GM12892 (cell line): ENCODE results near the gene SSH2.
"Not testable (repeated sequence)": the region's sequence is repeated elsewhere in the genome, so short reads cannot be mapped to it uniquely, and the experiment has no call there.

Experiments used
- DNase-seq: peaks from one replicate; pipeline ENCODE4 v3.0.0; 2011; ENCODE audit not compliant: insufficient read length
- FAIRE-seq: peaks from 2 replicates; lab custom pipeline; 2011; peaks lifted over from hg19 to GRCh38; lab: Jason Lieb, UNC
- POLR2A ChIP-seq: IDR thresholded peaks from 2 replicates; pipeline ENCODE4 v1.6.1; 2011; ENCODE audit warnings: low read depth, low read length, control low read depth
- POLR2AphosphoS5 ChIP-seq: IDR thresholded peaks from 2 replicates; pipeline ENCODE4 v1.6.1; 2011; ENCODE audit warnings: low read depth, low read length, control low read depth
- TAF1 ChIP-seq: IDR thresholded peaks from 2 replicates; pipeline ENCODE4 v1.6.1; 2011; ENCODE audit warnings: low read depth, mild to moderate bottlenecking, control low read depth, low read length, borderline replicate concordance

Gene SSH2

GRCh38 chr17:29864615-29865014 is 65.4 kb downstream of the SSH2 start:
- FAIRE-seq = no peak
- TF ChIP-seq POLR2A = no peak
- no peak for TF ChIP-seq TAF1
- TF ChIP-seq POLR2AphosphoS5 = no peak
- no peak for DNase-seq

DNA sequence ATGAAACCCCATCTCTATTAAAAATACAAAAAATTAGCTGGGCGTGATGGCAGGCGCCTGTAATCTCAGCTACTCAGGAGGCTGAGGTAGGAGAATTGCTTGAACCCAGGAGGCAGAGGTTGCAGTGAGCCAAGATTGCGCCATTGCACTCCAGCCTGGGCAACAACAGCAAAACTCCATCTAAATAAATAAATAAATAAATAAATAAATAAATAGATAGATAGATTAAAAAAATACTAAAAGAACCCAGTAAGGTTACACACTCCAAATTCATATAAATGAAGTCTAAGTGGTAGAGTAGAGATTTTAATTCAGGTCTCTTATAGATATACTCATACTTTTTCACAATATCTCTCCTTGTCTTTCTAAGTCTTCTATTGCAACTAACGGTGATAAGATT is 65.9 kb downstream of the SSH2 start:
- DNase-seq, FAIRE-seq: not testable (repeated sequence)

DNA sequence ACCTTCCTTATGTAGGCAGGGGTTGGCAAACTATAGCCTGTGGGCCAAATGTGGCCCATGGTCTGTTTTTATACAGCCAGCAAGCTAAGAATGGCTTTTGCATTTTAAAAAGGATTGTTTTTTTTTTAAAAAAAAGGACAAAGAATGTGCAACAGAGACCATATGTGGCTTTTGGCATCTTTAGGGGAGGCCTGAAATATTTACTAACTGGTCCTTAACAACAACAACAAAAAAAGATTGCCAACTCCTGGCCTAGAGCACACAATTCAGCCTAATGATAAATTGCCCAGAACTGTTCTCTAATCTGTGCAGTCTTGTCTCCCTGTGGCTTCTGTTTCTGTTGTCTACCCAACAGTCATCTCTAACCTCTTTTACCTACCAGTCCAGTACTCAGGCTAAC is 67.1 kb downstream of the SSH2 start:
- TF ChIP-seq POLR2AphosphoS5 (no peak), TAF1 (no peak), POLR2A (no peak)
- FAIRE-seq = no peak

GRCh38 chr17:29862127-29862526 is 67.9 kb downstream of the SSH2 start:
- TF ChIP-seq TAF1 (no peak), POLR2AphosphoS5 (no peak), POLR2A (no peak)
- FAIRE-seq (no peak), DNase-seq (no peak)

More for the DNA sequence above, 67.1 kb downstream of the SSH2 start:
- DNase-seq = no peak

DNA sequence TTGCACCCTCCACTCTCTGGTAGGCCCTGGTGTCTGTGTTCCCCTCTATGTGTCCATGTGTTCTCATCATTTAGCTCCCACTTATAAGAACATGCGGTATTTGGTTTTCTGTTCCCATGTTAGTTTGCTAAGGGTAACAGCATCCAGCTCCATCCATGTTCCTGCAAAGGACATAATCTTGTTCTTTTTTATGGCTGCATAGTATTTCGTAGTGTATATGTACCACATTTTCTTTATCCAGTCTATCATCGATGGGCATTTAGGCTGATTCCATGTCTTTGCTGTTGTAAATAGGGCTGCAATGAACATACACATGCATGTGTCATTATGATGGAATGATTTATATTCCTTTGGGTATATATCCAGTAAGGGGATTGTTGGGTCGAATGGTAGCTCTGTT is 70.6 kb downstream of the SSH2 start:
- not testable (repeated sequence) for FAIRE-seq, DNase-seq

DNA sequence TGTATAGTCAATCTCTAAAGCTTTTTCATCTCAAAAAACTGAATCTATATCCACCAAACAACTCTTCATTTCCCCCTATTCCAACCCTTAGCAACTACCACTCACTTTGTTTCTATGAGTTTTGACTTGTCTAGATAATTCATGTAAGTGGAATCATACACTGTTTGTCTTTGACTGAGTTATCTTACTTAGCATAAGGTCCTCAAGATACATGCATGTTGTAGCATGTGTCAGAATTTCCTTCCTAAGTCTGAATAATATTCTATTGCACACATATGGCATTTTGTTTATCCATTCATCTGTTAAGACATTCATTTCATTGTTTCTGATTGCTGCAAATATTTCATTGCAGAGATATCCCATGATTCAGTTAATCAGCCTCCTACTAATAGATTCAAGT is 72.2 kb downstream of the SSH2 start:
- DNase-seq = no peak
- no peak for TF ChIP-seq POLR2A
- TF ChIP-seq POLR2AphosphoS5 = no peak
- no peak for TF ChIP-seq TAF1
- no peak for FAIRE-seq

DNA sequence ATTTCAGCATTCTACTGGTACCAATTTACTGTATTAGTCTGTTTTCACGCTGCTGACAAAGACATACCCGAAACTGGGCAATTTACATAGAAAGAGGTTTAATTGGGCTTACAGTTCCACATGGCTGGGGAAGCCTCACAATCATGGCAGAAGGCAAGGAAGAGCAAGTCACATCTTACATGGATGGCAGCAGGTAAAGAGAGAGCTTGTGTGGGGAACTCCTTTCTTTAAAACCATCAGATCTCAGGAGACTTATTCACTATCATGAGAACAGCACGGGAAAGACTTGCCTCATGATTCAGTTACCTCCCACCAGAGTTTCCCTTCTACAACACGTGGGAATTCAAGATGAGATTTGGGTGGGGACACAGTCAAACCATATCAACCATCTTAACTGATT is 72.9 kb downstream of the SSH2 start:
- DNase-seq, FAIRE-seq: not testable (repeated sequence)

GRCh38 chr17:29855686-29856085 is 74.3 kb downstream of the SSH2 start:
- no peak for DNase-seq
- no peak for FAIRE-seq
- TF ChIP-seq POLR2A (no peak), POLR2AphosphoS5 (no peak), TAF1 (no peak)

- TF ChIP-seq POLR2A (no peak), POLR2AphosphoS5 (no peak), TAF1 (no peak)
- FAIRE-seq = no peak
- no peak for DNase-seq
Observed at GRCh38 chr17:29848737-29849136, 81.3 kb downstream of the SSH2 start.

DNA sequence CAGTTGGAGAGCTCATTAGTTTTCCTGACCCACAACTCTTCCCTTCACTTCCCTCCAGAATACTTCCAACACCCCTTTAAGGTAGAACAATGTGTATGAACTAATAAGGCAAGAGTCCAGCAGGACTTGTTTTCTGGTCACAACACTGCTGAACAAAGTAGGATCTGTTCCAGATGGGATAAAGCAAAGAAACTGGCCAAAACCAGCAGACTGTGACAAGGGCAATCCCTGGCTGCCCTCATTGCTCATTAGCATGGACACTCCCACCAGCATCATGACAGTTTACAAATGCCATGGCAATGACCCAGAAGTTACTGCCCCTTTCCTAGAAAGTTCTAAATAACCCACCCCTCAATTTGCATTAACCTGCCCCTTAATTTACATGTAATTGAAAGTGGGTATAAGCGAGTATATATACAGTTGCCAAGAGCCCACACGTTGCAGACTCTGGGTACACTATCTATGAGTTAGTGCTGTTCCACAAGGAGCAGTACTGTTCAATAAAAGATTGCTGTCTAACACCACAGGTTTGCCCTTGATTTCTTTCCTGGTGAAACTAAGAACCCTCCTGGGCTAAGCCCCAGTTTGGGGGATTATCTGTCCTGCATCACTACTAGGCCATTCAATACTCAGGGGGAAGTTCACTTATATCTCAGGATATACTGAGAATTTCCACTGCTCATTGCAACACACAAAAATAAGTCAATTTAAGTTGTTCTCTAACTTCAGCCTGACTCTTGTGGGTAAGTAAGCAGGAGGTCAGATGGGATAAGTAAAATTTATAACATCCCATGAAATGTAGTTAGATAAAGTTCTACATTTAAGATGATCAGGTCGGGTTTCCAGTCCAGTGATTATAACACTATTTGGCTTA is 82.3 kb downstream of the SSH2 start:
- TF ChIP-seq POLR2AphosphoS5 = no peak
- TF ChIP-seq POLR2A = no peak
- TF ChIP-seq TAF1 = no peak
- no peak for FAIRE-seq

GRCh38 chr17:29847118-29847517 is 82.9 kb downstream of the SSH2 start:
- DNase-seq (no peak), FAIRE-seq (no peak)
- TF ChIP-seq TAF1 (no peak), POLR2AphosphoS5 (no peak), POLR2A (no peak)

More for the DNA sequence above, 82.3 kb downstream of the SSH2 start:
- no peak for DNase-seq

DNA sequence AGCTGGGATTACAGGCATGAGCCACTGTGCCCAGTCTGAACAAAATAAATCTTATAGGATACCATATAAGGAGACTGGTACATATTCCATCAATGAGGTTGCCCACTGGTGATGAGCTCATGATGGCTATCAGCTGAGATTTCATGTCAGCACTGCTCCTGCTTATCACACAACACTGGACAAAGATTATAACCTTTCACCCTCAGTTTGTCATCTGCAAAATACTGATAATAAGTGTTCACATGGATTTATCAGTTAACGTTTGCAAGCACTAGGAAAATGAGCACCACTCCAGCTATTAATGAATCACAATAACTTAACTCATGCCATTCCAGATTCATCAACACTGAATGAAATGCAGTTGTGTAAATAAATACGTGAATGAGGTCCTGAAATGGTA is 83.7 kb downstream of the SSH2 start:
- FAIRE-seq (no peak), DNase-seq (no peak)
- TF ChIP-seq POLR2A (no peak), POLR2AphosphoS5 (no peak), TAF1 (no peak)
